Activated CD4-positive, alpha-beta T cell treated with anti-CD3 and anti-CD28 coated beads, Interleukin-2, Interleukin-6, amounts not matched to agents 100 ng/mL and 50 ng/mL, durations not matched to agents 16 hours and 8 hours (primary cell): ENCODE data around the gene PAGR1.
"Not testable (repeated sequence)": the region's sequence is repeated elsewhere in the genome, so short reads cannot be mapped to it uniquely, and the experiment has no call there.

Experiments used
- DNase-seq: peaks from one replicate; pipeline ENCODE4 v3.0.0-alpha.2; 2020

PAGR1 gene

GRCh38 chr16:29815793-29816693, at the start of gene PAGR1:
PAGR1 (plus strand) TSS chr16:29816152; CDS start chr16:29816526, 374 bp downstream.
- DNase-seq, result peak; percentile 99

GRCh38 chr16:29766571-29766970, 49.4 kb upstream of the PAGR1 start:
- no peak for DNase-seq

- no peak for DNase-seq
Measured at GRCh38 chr16:29767062-29767461, 48.9 kb upstream of the PAGR1 start.

DNA sequence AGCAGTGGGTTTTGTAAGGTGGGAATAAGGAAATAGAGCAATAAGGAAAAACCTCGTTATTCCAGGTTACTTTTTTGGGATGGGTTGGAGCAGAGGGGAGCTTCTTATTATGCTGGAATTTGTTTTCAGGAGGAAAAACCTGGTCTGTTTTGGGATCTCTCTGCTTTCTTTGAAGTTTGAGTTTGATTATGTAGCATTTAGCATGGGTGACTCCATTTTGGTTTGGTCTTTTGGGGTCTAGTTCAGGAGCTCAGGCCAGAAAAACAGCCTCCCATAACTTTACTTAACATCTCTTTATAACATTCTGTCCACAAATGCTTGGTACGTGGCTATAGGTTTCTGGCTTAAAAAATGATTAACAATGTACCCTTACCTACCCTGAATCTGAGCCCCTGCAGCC, 46.4 kb upstream of the PAGR1 start:
- no peak for DNase-seq

GRCh38 chr16:29770250-29770929, 45.6 kb upstream of the PAGR1 start:
- no peak for DNase-seq

GRCh38 chr16:29772330-29772729, 43.6 kb upstream of the PAGR1 start:
- DNase-seq, result not testable (repeated sequence)

DNA sequence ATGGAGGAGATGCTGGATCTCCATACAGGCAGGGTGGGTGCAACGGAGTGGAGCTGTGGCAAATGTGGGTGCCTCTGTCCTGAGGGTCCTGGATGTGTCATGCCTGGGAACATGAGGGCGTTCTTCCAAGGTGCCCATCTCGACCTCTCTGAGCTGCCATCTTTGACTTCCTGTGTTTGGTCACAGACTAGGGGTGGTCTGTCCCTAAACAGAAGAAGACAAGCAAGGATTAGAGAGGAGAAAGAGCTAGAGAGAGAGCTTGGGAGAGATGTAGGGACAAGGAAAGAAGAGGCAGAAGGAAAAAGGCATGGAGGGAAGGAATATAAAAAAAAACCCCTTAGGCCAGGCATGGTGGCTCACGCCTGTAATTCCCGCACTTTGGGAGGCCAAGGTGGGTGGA, 41.2 kb upstream of the PAGR1 start:
- no peak for DNase-seq

GRCh38 chr16:29775742-29776408, 40.1 kb upstream of the PAGR1 start:
- no peak for DNase-seq

DNA sequence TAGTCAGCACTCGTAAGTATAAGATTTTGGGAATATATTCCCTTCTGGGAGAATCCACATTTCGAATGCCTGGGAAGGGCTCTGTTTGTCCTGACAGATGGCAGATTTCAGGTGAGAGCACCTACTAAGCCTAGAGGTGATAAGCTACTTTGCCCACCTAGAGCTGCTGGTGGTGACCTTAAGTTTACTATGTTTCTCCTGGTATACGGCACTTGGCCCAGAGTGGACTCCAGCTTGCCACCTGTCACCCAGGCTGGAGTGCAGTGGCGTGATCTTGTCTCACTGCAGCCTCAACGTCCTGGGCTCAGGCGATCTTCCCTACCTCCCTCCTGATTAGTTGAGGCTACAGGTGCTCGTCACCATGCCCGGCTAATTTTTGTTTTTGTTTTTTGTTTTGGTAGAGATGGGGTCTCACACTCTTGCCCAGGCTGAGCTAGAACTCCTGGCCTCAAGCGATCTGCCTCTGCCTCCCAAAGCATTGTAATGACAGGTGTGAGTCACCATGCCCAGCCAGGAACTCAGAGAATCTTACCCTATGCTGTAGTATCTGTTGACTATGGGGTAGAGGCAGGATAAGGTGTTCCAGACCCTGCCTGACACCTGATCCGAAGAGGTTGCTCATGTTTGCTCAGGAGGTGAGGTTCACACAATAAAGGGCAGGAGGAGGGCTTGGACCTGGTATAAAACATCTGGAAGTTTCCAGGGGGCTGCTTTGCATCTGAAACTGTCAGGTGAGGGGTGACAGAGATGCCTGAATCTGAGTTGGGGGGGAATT, 38.2 kb upstream of the PAGR1 start, which contains the start of gene ZG16:
Gene ZG16 (plus strand): TSS at position 681 of the 775 bp plus-strand sequence. CDS start 1,011 bp downstream, outside the sequence.
- DNase-seq, result no peak

GRCh38 chr16:29779474-29779873, 36.5 kb upstream of the PAGR1 start:
- no peak for DNase-seq

- DNase-seq, result not testable (repeated sequence)
Measured at GRCh38 chr16:29783094-29783953, 32.6 kb upstream of the PAGR1 start.

GRCh38 chr16:29784157-29784556, 31.8 kb upstream of the PAGR1 start:
- DNase-seq, result peak; percentile 46

GRCh38 chr16:29784901-29785500, 31.0 kb upstream of the PAGR1 start:
- DNase-seq, result peak; percentile 80

DNA sequence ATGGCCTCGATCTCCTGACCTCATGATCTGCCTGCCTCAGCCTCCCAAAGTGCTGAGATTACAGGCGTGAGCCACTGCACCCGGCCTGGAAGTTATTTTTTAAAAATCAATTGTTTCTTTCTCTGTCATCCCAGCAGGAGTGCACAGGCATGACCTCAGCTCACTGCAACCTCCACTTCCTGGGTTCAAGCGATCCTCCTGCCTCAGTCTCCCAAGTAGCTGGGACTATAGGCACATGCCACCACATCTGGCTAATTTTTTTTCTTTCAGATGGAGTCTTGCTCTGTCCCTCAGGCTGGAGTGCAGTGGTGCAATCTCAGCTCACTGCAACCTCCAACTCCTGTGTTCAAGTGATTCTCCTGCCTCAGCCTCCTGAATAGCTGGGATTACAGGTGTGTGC, 28.8 kb upstream of the PAGR1 start:
- not testable (repeated sequence) for DNase-seq

GRCh38 chr16:29789775-29790182, 26.2 kb upstream of the PAGR1 start:
- DNase-seq, result no peak

GRCh38 chr16:29790183-29790948, 25.6 kb upstream of the PAGR1 start, which contains the start of gene KIF22:
KIF22 (plus strand) TSS chr16:29790751; CDS start chr16:29790760, 9 bp downstream.
- DNase-seq, result peak; percentile 100

DNA sequence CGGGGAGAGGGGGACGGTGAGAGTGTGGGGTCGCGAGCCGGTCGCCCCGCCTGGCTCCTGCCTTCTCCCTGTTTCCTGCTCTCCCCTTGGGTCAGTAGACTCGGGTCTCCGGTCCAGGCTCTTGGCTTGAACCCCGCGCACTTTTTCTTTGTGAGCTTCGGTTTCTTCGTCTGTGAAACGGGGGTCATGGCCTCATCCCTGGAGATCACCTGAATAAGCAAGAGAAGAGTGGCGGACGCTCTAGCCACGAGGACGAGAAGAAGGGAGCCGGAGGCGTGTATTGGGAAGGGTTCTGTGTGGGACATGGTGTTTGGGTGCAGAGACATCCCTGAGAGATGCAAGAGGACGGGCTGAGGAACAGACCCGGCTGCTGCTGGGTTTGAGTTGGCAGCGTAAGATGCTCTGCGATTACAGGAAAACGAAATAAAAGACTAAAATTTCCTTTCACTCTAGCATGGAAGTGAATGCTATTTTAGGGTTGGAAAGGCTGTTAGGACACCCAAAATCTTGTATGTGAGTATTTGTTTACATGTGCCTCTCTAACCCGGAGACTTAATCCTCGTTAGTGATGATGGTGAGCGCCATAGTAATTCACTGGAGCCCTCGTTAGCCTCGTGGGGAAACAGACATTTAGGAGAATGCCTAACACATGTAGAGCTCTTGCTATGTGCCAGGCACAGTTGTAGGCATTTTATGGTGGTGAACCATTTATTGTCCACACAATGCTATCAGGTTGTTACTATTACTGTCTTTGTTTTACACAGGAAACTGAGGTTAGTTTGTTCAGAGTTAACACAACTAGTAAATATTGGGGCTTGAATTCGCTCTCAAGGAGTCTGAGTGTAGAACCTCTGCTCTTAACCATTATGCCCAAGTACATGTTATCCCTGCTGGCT, 24.8 kb upstream of the PAGR1 start:
- DNase-seq, result no peak

DNA sequence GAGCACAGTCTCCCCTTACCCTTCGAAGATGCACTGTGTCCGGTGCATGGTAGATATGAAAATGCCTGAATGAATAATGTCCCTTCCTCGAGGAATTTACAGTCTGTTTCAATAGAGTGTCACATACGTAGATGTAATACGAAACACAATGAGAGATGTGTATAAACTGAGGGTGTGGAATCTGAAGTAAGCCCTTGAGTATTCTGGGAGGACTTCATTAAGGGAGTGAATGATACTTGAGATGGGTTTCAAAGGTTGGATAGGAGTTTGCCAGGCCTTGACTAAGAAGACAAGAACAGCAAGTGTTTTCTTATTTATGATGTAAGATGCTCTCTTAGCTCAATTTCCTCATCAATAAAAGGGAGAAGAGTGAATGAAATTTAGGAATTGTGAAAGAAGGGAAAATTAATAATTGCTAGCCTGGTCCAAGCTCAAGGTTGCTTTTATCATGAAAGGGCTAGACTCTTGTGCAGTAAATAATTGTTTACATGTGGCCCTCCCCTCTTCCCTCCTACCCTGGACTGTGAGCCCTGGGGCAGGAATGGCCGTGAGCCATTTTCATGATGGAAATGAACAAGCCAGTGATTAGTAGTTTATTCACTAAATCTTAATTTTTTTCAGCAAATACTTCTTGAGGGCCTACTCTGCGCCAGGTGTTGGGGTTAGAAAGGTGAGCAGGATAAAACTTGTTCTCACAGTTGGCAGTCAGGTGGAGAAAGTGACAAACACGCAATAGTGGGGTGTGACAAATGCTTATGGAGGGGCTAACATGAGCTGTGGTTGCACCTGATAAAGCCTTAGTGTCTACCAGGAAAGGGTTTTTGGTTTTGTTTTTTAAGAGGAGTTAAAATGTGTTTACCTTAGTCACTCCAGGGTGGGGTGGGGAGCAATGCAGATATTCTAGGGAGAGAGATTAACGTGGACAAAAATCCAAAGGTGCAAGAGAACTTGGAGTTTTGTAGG, 23.8 kb upstream of the PAGR1 start:
- no peak for DNase-seq
